A673 (cell line): ENCODE measurements around the gene SH2B2. TPM values are rescaled to one million over a fixed set of nuclear protein-coding genes. Genes with fewer than 3 reads are reported as not detected.

Experiments used
- BruUV-seq: library from RNA; stranded (reverse); fragments of 400-500 nt; replicated peaks from 2 replicates; lab custom pipeline; 2021; lab: Mats Ljungman, UMichigan
- CTCF ChIA-PET: fragments of 300-600 bp; sonication (Branson Sonifier 250); formaldehyde crosslinking; loops from one replicate; lab custom pipeline; 2022; ENCODE audit warnings: antibody characterized with exemption; lab: Charles Lee
- POLR2A ChIA-PET: fragments of 300-600 bp; sonication (Branson Sonifier 250); formaldehyde crosslinking; loops from one replicate; lab custom pipeline; 2022; ENCODE audit warnings: antibody characterized with exemption; ENCODE audit not compliant: low non-redundant PET; lab: Charles Lee
- DNase-seq: peaks from one replicate; pipeline ENCODE4 v3.0.0-alpha.2; 2015; ENCODE audit warnings: low spot score
- H3K27ac ChIP-seq: fragments of 200-600 bp; sonication (generic); 2 replicates; pipeline ENCODE4 v1.5.1; 2016; ENCODE audit warnings: mixed run types, low read depth, mild to moderate bottlenecking, mixed read lengths, antibody characterized with exemption, low read length; ENCODE audit not compliant: poor library complexity, severe bottlenecking
- H3K27me3 ChIP-seq: fragments of 200-600 bp; sonication (generic); replicated peaks from 2 replicates; pipeline ENCODE4 v1.6.1; 2017; ENCODE audit warnings: mixed run types, low read depth, mild to moderate bottlenecking, mixed read lengths, antibody characterized with exemption, low read length; ENCODE audit not compliant: insufficient read depth, poor library complexity
- H3K36me3 ChIP-seq: fragments of 200-600 bp; sonication (generic); 2 replicates; pipeline ENCODE4 v1.6.1; 2016; ENCODE audit warnings: mixed run types, mild to moderate bottlenecking, mixed read lengths, antibody characterized with exemption, low read length; ENCODE audit not compliant: insufficient read depth, poor library complexity, severe bottlenecking
- H3K4me1 ChIP-seq: fragments of 200-600 bp; sonication (generic); 2 replicates; pipeline ENCODE4 v1.6.1; 2017; ENCODE audit warnings: mixed run types, mild to moderate bottlenecking, mixed read lengths, antibody characterized with exemption, low read length; ENCODE audit not compliant: insufficient read depth, poor library complexity, severe bottlenecking
- H3K4me3 ChIP-seq: fragments of 200-600 bp; sonication (generic); 2 replicates; pipeline ENCODE4 v1.5.1; 2016; ENCODE audit warnings: low read depth, mixed run types, mild to moderate bottlenecking, mixed read lengths, low read length; ENCODE audit not compliant: poor library complexity, severe bottlenecking
- H3K9me3 ChIP-seq: fragments of 200-600 bp; sonication (generic); 2 replicates; pipeline ENCODE4 v1.6.1; 2016; ENCODE audit warnings: mixed run types, low read depth, mild to moderate bottlenecking, mixed read lengths, antibody characterized with exemption, low read length; ENCODE audit not compliant: poor library complexity, severe bottlenecking
- EZH2 ChIP-seq: fragments of 200-600 bp; sonication (generic); IDR thresholded peaks from 2 replicates; pipeline ENCODE4 v1.6.1; 2017; ENCODE audit warnings: borderline replicate concordance, low read depth, mild to moderate bottlenecking, mixed read lengths, antibody characterized with exemption, low read length; ENCODE audit not compliant: poor library complexity, severe bottlenecking
- intact Hi-C: fragments of 100-400 bp; cut with micrococcal nuclease; formaldehyde crosslinking; loops from one replicate; pipeline ENCODE4 v1.10.0; 2022; ENCODE audit not compliant: unreplicated experiment
- total RNA-seq: library from RNA; stranded (reverse); gene quantifications from 2 replicates; pipeline ENCODE4 v1.2.3, GENCODE V29; 2021
- TF ChIP-seq, protein P1 (sequence below): fragments of 300-800, 200-600 bp; sonication (generic); conservative IDR thresholded peaks from 2 replicates; pipeline ENCODE4 v1.5.1; 2017; ENCODE audit warnings: low read depth, mild to moderate bottlenecking, antibody characterized with exemption, low read length, moderate library complexity, mixed read lengths

SH2B2 gene
- total RNA-seq, 1 experiment from 2014 or later = 8.6 TPM

- Histone ChIP-seq H3K4me1 (peaks cover 15% of the 10 kb centered on the region), H3K27ac (no peak overlapping the region), H3K4me3 (no peak overlapping the region), H3K36me3 (no peaks in the 10 kb centered on the region), H3K27me3 (no peaks in the 10 kb centered on the region), H3K9me3 (no peaks in the 10 kb centered on the region)
- no peak for TF ChIP-seq EZH2
- TF ChIP-seq, protein P1, sequence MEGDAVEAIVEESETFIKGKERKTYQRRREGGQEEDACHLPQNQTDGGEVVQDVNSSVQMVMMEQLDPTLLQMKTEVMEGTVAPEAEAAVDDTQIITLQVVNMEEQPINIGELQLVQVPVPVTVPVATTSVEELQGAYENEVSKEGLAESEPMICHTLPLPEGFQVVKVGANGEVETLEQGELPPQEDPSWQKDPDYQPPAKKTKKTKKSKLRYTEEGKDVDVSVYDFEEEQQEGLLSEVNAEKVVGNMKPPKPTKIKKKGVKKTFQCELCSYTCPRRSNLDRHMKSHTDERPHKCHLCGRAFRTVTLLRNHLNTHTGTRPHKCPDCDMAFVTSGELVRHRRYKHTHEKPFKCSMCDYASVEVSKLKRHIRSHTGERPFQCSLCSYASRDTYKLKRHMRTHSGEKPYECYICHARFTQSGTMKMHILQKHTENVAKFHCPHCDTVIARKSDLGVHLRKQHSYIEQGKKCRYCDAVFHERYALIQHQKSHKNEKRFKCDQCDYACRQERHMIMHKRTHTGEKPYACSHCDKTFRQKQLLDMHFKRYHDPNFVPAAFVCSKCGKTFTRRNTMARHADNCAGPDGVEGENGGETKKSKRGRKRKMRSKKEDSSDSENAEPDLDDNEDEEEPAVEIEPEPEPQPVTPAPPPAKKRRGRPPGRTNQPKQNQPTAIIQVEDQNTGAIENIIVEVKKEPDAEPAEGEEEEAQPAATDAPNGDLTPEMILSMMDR = no peak
- POLR2A ChIA-PET = no interaction called here
- no TSS peak for BruUV-seq
- DNase-seq = no peak
- intact Hi-C loops = no loop called here
- CTCF ChIA-PET = no interaction called here
Measured at GRCh38 chr7:102291056-102291915, 4.6 kb downstream of the SH2B2 start.

- Histone ChIP-seq H3K4me1 (peaks cover 15% of the 10 kb centered on the region), H3K36me3 (no peaks in the 10 kb centered on the region), H3K9me3 (no peaks in the 10 kb centered on the region), H3K27ac (no peak overlapping the region), H3K4me3 (no peak overlapping the region), H3K27me3 (no peaks in the 10 kb centered on the region)
- intact Hi-C loops = no loop called here
- POLR2A ChIA-PET = no interaction called here
- CTCF ChIA-PET = no interaction called here
- DNase-seq = no peak
- no TSS peak for BruUV-seq
- TF ChIP-seq, protein P1 = no peak
- no peak for TF ChIP-seq EZH2
Measured at GRCh38 chr7:102291916-102292267, 5.2 kb downstream of the SH2B2 start.

DNA sequence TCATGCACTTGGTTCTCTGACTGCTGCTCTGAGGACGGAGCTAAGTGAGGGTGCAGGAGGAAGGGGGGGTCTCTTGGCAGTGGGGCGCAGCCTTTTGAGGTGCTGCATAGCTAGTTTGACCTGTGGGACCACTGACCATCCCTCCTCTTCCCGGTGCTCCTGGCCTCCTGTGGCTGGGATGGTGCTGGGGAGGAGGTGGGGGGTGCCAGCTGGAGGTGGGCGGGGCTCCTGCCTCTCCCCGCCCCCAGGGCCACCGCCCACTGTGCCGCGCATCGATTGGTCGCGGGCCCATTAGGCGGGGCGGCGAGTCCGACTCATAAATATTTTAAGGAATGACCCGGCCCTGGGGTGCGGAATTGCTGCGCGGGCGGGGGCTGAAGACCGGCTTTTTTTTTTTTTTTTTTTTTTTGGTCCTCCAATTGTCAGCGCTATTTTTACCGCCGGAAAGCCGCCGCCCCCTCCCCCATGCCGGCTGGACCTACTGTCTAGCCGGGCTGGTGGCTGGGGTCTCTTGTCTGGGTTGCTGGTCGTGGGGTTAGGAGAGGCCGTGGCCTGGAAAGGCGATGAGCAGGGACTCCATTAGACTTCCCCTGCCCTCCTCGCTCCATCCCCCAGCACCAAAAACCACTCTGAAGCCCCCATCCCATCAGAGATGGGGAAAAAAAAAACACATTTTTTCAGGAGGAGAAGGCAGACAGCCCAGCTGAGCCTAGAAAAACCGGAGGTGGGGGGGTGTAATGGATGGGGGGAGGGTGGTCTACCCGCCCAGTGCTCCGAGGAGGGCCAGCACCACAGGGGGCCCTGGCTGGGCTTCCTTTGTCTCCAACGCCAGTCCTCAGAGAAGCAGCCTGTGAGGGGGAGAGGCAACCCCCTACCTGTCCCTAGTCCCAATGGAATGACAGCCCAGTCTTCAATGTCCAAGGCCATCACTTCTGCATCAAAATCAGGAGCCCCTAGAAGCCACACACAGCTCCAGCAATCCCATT lies 6.4 kb downstream of the SH2B2 start:
- POLR2A ChIA-PET = no interaction called here
- H3K4me3 ChIP-seq = peak overlapping the region; percentile 28

More for the DNA sequence above, 6.4 kb downstream of the SH2B2 start:
- CTCF ChIA-PET = no interaction called here
- no peak overlapping the region for H3K27ac ChIP-seq
- no TSS peak for BruUV-seq
- intact Hi-C loops = no loop called here
- no peaks in the 10 kb centered on the region for H3K9me3 ChIP-seq
- TF ChIP-seq, protein P1 = no peak
- TF ChIP-seq EZH2 = no peak
- H3K4me1 ChIP-seq = peaks cover 8% of the 10 kb centered on the region
- H3K36me3 ChIP-seq = no peaks in the 10 kb centered on the region
- no peaks in the 10 kb centered on the region for H3K27me3 ChIP-seq
- no peak for DNase-seq
